ACHN (cell line): ENCODE results near the gene GPR156.
"Not testable (repeated sequence)": the region's sequence is repeated elsewhere in the genome, so short reads cannot be mapped to it uniquely, and the experiment has no call there.

Source experiments
- DNase-seq: peaks from one replicate; pipeline ENCODE4 v3.0.0-alpha.2; 2015
- in situ Hi-C: cut with HindIII; loops from 2 replicates; pipeline ENCODE4 v1.10.0; 2017; ENCODE audit warnings: low sequenced_read_pairs, low pct_ligation_motif_present, low pct_unique_long_range_greater_than_20kb

The GPR156 gene

DNA sequence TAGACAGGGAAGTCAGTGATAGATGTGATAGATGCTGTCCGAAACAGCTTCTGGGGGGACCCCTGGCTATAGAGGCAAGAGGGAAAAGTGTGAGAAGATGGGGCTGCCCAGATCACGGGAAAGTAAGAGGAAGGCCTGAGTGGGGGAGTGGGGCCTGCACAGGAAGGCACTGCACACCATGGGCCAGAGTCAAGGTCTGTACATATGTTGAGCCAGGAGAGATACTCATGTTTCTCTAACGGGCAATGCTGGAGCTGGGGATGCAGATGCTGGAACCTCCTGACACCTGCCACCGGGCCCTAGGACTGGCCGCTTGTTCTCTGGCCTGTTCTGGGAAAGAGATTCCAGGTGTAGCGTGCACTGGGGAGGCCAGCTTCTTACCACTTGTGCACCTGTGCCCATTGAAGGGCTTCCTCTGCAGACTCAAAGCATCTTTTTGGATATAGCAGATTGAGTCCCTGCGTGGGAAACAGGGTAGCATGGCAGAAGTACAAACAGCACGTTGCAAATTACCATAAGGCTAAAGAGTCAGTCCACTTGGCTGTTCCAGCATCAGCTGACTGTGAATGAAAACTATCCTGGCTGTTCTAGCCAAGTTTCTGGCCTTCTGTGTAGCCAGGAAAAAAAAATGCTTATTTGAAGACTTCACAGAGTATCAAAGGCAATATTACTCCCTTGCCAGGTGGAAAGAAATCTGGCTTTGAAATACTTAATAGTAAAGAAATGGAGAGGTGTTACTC is 113.7 kb downstream of the GPR156 start:
- DNase-seq, result no peak
- in situ Hi-C loops, result no loop called here

DNA sequence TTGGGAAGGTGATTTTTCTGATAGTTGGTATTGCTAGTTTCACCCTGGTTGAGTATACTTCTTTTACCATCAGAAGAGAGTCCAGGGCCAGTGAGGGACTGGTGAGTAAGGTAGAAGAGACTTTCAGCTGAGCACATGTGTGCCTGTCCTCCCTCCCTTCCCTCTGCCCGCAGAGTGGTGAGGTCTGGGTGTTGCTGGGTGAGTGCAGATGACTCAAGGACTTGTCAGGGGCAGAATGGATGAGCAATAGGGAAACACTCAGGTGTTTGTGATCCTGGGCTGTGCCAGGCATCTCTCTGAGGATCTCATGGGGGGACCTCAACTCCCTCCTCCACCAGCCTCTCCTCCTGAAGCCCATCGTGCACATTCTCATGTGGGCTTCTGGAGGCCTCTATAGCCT is 114.8 kb downstream of the GPR156 start:
- peak; percentile 68 for DNase-seq
- in situ Hi-C loops, result no loop called here

GRCh38 chr3:120169407-120169806 is 115.6 kb downstream of the GPR156 start:
- no peak for DNase-seq
- in situ Hi-C loops, result no loop called here

GRCh38 chr3:120168611-120169010 is 116.4 kb downstream of the GPR156 start:
- no peak for DNase-seq
- in situ Hi-C loops, result no loop called here

DNA sequence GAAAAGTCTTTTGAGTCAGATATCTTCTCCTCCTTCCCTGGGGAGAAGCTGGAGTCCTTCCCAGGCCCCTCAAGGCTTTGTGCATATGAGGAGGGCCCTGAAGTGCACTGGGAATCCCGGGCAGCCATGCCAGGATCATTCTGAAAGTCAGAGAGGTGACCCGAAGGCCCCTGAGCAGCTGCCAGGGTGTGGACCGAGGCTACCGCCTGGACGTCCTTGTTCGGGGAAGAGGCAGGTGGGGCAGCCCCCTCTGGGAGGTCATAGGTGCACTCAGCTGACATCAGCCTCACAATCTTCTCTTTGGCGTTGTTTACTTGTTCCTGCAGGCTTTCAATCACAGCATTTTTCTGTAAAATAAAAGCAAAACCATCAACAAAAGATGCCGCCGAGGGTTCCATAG is 117.0 kb downstream of the GPR156 start:
- in situ Hi-C loops, result no loop called here
- DNase-seq, result no peak

GRCh38 chr3:120167488-120167887 is 117.5 kb downstream of the GPR156 start:
- in situ Hi-C loops, result no loop called here
- DNase-seq, result no peak

DNA sequence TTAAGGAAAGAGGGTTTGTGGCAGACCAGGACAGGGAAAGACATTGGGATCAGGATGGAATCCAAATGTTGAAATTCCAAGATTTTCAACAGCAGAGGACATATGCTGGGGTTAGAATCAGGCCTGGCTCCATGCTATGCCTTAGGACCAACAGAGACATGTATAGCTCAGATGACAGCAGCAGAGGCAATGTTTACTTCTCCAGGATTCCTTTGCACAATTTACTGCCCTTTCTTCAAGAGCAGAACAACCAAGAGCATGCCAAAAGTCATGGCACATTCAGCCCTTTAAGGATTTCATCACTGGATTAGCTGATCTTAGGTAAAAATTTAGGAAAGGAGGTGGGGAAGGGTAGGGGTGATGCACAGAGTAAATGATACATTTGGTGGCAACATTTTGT is 121.2 kb downstream of the GPR156 start:
- in situ Hi-C loops, result no loop called here
- DNase-seq, result no peak

- in situ Hi-C loops, result no loop called here
- DNase-seq, result no peak
These were observed 122.0 kb downstream of the GPR156 start for GRCh38 chr3:120163026-120163425.

DNA sequence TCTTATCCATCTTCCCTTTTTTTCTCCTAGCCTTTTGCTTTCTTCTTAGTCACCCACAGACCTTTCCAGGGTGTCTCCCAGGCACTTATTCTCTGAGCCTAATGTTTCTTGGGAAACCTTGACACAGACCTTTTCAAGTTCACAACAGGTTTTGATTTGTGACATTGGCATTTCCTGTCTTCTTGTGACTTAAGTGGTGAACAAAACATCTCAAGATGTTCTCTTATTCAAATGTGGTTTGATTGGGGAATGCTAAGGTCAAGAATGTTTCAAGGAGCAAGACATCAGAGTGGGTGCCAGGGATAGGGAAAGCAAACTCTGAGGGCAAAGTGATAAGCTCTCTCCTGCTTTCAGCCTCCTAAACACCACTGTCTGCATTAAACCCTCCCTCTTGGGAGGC is 122.6 kb downstream of the GPR156 start:
- DNase-seq, result no peak
- in situ Hi-C loops, result no loop called here

DNA sequence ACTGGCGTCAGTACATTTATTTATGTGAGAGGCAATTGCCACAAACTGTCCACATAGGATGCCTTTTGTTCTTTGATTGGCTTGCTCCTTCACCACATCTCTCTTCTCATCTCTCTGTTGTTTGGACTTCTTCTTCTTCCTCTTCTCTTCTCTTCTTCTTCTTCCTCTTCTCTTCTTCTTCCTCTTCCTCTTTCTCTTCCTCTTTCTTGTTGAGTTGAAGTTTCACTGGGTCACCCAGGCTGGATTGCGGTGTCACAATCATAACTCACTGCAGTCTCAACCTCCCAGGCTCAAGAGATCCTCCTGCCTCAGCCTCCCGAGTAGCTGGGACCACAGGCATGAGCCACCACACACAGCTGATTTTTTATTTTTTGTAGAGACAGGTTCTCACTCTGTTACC is 123.1 kb downstream of the GPR156 start:
- in situ Hi-C loops, result no loop called here
- no peak for DNase-seq

DNA sequence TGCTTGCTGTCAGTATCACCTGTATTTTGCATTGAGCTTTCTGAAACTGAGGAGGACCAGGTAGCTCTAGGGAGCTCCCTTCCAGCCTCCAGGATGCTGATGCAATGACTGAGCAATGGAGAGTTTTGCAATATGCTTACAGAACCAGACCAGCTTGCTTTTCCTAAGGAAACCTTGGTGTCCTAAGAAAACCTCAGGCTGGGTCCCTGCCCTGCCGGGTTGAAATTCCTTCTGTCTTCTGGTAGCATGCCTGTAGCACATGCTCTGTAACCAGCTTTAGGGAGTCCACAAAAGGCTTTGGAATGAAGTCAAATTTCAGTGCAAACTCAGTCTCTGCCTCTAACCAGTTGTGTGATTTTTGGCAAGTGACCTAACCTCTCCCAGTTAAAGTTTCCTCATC is 125.0 kb downstream of the GPR156 start:
- DNase-seq, result peak; percentile 54
- in situ Hi-C loops, result no loop called here

GRCh38 chr3:120157681-120158080 is 127.3 kb downstream of the GPR156 start:
- DNase-seq, result no peak
- in situ Hi-C loops, result no loop called here

DNA sequence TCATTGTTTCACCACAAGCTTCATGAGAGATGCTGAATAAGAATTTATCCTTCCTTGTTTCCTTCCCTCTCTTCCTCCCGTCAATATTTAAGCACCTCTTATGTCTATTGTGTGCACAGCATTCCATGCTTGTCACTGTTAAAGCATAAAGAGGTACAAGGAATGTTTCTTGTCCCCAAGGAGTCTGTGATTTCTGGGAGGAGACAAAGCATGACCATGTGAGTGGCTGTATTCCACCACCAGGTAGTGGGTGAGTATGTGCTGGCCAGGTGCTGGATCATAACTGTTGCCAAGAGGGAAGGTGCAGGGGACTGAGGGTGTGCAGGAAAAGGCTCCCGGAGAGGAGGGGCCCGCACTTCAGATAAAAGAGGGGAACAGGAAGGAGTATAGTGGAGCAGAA is 127.9 kb downstream of the GPR156 start:
- in situ Hi-C loops, result no loop called here
- no peak for DNase-seq

GRCh38 chr3:120156699-120157098 is 128.3 kb downstream of the GPR156 start:
- in situ Hi-C loops, result no loop called here
- no peak for DNase-seq

- DNase-seq, in situ Hi-C loops: not testable (repeated sequence)
These were observed 129.3 kb downstream of the GPR156 start for GRCh38 chr3:120155694-120156093.

DNA sequence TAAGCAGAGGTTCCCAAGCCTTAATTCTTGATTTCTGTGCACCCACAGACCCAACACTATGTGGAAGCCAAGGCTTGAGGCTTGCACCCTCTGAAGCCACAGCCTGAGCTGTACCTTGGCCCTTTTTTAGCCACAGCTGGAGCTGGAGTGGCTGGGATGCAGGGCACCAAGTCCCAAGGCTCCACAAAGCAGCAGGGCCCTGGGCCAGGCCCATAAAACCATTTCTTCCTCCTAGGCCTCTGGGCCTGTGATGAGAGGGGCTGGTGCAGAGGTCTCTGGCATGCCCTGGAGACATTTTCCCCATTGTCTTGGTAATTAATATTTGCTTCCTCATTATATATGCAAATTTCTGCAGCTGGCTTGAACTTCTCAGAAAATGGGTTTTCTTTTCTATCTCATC is 129.9 kb downstream of the GPR156 start:
- DNase-seq, result no peak
- in situ Hi-C loops, result no loop called here

DNA sequence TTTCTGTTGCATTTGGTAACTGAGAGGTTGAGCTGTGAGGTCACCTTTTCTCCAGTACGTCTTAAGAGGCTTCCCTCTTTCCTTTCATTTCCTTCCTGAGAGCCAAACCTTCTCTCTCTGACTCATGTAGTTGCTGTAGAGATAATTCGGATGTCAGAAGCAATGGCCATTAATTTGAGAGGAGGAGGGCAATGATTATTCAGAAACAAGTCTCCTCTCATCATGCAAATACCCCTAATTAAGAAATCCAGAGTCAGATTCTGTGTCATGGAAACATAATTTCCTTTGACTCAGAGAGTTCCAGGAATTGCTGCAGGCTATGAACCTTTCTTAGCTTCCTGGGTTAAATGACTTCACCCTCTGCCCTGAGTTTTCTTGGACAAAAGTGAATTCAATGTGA is 131.7 kb downstream of the GPR156 start:
- no peak for DNase-seq
- in situ Hi-C loops, result no loop called here

GRCh38 chr3:120151791-120152190 is 133.2 kb downstream of the GPR156 start:
- in situ Hi-C loops, result no loop called here

DNA sequence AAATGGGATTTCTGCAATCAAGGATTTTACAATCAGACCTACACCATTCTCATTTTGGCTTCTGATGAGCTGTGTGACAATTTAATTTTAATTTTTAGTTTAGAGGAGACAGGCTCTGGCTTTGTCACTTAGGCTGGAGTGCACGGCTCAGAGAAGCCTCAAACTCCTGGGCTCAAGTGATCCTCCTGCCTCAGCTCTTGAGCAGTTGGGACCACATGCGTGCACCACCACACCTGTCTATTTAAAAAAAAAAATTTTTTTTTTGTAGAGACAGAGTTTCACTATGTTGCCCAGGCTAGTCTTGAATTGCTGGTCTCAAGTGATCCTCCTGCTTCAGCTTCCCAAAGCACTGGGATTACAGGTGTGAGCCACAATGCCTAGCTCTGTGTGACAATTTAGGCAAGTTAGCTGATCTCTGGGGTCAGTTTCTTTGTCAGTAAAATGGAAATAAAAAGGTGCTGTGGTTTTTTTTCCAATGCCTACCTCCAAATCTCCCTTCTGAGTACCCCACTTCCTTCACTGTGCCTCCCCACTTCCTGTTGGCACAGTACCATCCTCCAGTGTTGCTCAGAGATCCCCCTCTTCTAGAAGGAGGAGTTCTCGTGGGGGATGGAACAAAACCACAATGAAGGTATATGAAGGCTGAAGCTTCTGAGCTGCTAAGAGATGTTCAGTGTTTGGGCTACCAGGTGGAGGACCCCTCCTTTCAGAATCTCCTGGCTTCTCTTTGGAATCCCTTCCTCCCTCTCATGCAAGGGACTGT is 136.7 kb downstream of the GPR156 start:
- DNase-seq, result no peak
- in situ Hi-C loops, result no loop called here

More at GRCh38 chr3:120151791-120152190, 133.2 kb downstream of the GPR156 start:
- no peak for DNase-seq
